GM12878 (cell line): ENCODE results near the gene ANO4. TPM values are rescaled to one million over a fixed set of nuclear protein-coding genes. Genes with fewer than 3 reads are reported as not detected.
"Not testable (repeated sequence)": the region's sequence is repeated elsewhere in the genome, so short reads cannot be mapped to it uniquely, and the experiment has no call there.

Experiments
- ATAC-seq: fragments of 200-7000 bp; cut with Tn5 transposase; 3 replicates; pipeline ENCODE4 v1.9.1; 2020; ENCODE audit warnings: mild to moderate bottlenecking, moderate library complexity
- BruUV-seq: library from RNA; stranded (reverse); fragments of 400-500 nt; replicated peaks from 2 replicates; lab custom pipeline; 2021; lab: Mats Ljungman, UMichigan
- CTCF ChIA-PET: fragments of 300-600 bp; sonication (Branson Sonifier 250); formaldehyde crosslinking; extraction: SDS; loops from one replicate; lab custom pipeline; 2021; ENCODE audit warnings: inconsistent platforms; lab: Yijun Ruan, JAX
- POLR2A ChIA-PET: fragments of 350-600 bp; formaldehyde crosslinking; extraction: SDS; loops from one replicate; lab custom pipeline; 2021; ENCODE audit warnings: inconsistent platforms; lab: Charles Lee
- RAD21 ChIA-PET: fragments of 300-600 bp; sonication (Branson Sonifier 250); formaldehyde crosslinking; loops from one replicate; lab custom pipeline; 2023; ENCODE audit warnings: antibody characterized with exemption; ENCODE audit not compliant: unreplicated experiment; lab: Charles Lee
- SMC1A ChIA-PET: fragments of 300-600 bp; sonication (Branson Sonifier 250); formaldehyde crosslinking; loops from one replicate; lab custom pipeline; 2023; ENCODE audit not compliant: unreplicated experiment, uncharacterized antibody; lab: Charles Lee
- DNase-seq: peaks from one replicate; pipeline ENCODE4 v3.0.0-alpha.2; 2011; ENCODE audit warnings: low read depth, low spot score
- FAIRE-seq: peaks from 3 replicates; lab custom pipeline; 2011; peaks lifted over from hg19 to GRCh38; lab: Jason Lieb, UNC
- H2AFZ ChIP-seq: 2 replicates; pipeline ENCODE4 v1.6.0; 2011; ENCODE audit warnings: low read depth, low read length, control low read depth; ENCODE audit not compliant: control insufficient read depth
- H3K27ac ChIP-seq: 2 replicates; pipeline ENCODE4 v1.5.1; 2011; ENCODE audit warnings: control low read depth; ENCODE audit not compliant: control insufficient read depth, insufficient read depth
- H3K27me3 ChIP-seq, 2 experiments: replicated peaks in 1 of 2; 2 replicates each; pipeline versions ENCODE4 v1.6.0 to v1.6.1; 2011; ENCODE audit warnings: low read length in 1 of 2; ENCODE audit not compliant: control insufficient read depth in 2 of 2, insufficient read depth in 2 of 2
- H3K36me3 ChIP-seq, 2 experiments: 2 replicates each; pipeline ENCODE4 v1.5.1; 2011; ENCODE audit warnings: low read length in 1 of 2; ENCODE audit not compliant: control insufficient read depth in 2 of 2, insufficient read depth in 2 of 2
- H3K4me1 ChIP-seq: 2 replicates; pipeline ENCODE4 v1.6.1; 2011; ENCODE audit warnings: mild to moderate bottlenecking, low read length, moderate library complexity, mixed read lengths; ENCODE audit not compliant: control insufficient read depth, insufficient read depth
- H3K4me2 ChIP-seq: 2 replicates; pipeline ENCODE4 v1.6.0; 2011; ENCODE audit warnings: control low read depth; ENCODE audit not compliant: control insufficient read depth, insufficient read depth
- H3K4me3 ChIP-seq: fragments of 200-600 bp; sonication (generic); 2 replicates; pipeline ENCODE4 v1.5.1; 2016
- H3K79me2 ChIP-seq: 2 replicates; pipeline ENCODE4 v1.6.0; 2011; ENCODE audit warnings: low read length; ENCODE audit not compliant: control insufficient read depth, insufficient read depth
- H3K9ac ChIP-seq: 2 replicates; pipeline ENCODE4 v1.8.0; 2011; ENCODE audit warnings: low read length, control low read depth, mixed read lengths; ENCODE audit not compliant: control insufficient read depth, insufficient read depth
- H3K9me3 ChIP-seq: replicated peaks from 3 replicates; pipeline ENCODE4 v1.5.1; 2011; ENCODE audit warnings: mild to moderate bottlenecking, low read length; ENCODE audit not compliant: control insufficient read depth, insufficient read depth
- H4K20me1 ChIP-seq: 2 replicates; pipeline ENCODE4 v1.6.0; 2011; ENCODE audit not compliant: control insufficient read depth, insufficient read depth
- NBN ChIP-seq: fragments of 450-650 bp; IDR thresholded peaks from 2 replicates; pipeline ENCODE4 v1.6.1; 2016
- POLR2AphosphoS5 ChIP-seq: IDR thresholded peaks from 2 replicates; pipeline ENCODE4 v1.6.1; 2011; ENCODE audit warnings: mild to moderate bottlenecking, low read length, inconsistent platforms
- WGBS: methylation state at CpG from one replicate; pipeline ENCODE4 v1.1.6; 2016; ENCODE audit warnings: low lambda C conversion rate; ENCODE audit not compliant: insufficient replicate concordance, insufficient coverage; ENCODE audit errors: missing lambda C conversion rate; 5-methylcytosine and 5-hydroxymethylcytosine counted together
- in situ Hi-C: fragments of 300-500 bp; cut with MboI; formaldehyde crosslinking; loops from 9 replicates; pipeline ENCODE4 v1.14.3; 2018; ENCODE audit warnings: mixed read lengths
- intact Hi-C: fragments of 100-400 bp; cut with micrococcal nuclease; formaldehyde crosslinking; loops from one replicate; pipeline ENCODE4 v1.14.2; 2022; ENCODE audit not compliant: unreplicated experiment
- polyA plus RNA-seq, 11 experiments: library from polyadenylated mRNA; depleted of rRNA in 4 of 11; unstranded in 6 of 11; stranded (reverse) in 5 of 11; fragments of >200 nt; fragmentation: Nextera tagmentation in 4 of 11; fragmentation: Illumina TruSeq in 1 of 11; extraction: Ambion mirVana in 4 of 11; extraction: Trizol in 1 of 11; gene quantifications; 1 replicate in 1 of 11; 2 replicates in 10 of 11; pipeline versions ENCODE4 v1.2.1 to v1.2.3, GENCODE V29; 2011 to 2016; ENCODE audit warnings: inconsistent platforms in 2 of 11, missing spikeins in 2 of 11, low read depth in 1 of 11
- total RNA-seq, 4 experiments: library from RNA; depleted of rRNA in 3 of 4; stranded (reverse); fragments of >200 nt in 3 of 4; fragmentation: Illumina TruSeq in 1 of 4; extraction: Trizol in 1 of 4; gene quantifications; 2 replicates each; pipeline versions ENCODE4 v1.2.1 to v1.2.3, GENCODE V29; 2013 to 2021

Gene ANO4
- total and polyA plus RNA-seq, 10 of the 15 experiments (the other 5 are each of a cell fraction or from before 2014, with no cell fraction given): not detected

DNA sequence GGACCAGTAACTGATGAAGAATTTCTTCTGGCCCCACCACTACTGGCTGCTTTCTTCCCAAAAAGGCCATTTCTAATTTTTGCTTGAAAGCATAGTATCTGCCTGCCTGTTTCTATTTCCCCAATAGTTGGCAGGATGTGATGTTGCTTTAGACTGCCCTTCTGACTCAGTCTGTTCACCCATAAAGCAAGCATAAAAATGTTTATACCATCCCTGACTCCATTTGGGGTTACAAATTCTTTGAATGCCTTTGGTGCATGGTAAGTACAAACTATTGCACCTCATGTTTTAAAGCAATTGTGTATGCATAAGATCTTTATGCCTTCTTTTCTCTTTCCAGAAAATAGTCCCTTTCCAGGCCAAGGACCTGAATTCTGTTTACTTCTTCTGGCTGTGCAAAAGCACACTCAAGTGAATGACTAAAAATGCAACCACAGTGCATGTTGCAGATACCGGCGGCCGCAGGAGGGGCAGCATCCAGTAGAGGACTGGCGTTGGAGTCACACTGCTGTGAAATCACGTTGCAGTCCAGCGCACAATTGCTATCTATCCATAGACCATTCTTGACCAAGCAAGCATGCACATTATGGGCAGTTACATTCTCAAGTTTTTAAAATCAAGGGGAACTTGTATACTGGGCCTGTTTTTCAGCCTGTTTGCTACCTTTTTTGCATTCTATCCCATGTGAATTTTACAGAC lies 333.1 kb downstream of the ANO4 start:
- no peak overlapping the region for H2AFZ ChIP-seq
- no peak overlapping the region for H3K27ac ChIP-seq
- TF ChIP-seq POLR2AphosphoS5 (no peak), NBN (no peak)
- H3K9ac ChIP-seq: no peak overlapping the region
- in situ Hi-C loops: no loop called here
- no TSS peak for BruUV-seq
- no peak overlapping the region for H3K4me3 ChIP-seq
- H3K27me3 ChIP-seq: no peaks in the 10 kb centered on the region
- no peak for ATAC-seq
- RAD21 ChIA-PET: no interaction called here
- POLR2A ChIA-PET: no interaction called here
- SMC1A ChIA-PET: interaction anchor here (0.6 kb wide), 1 partner anchor 192 kb away, joined by 3 read pairs; no protein-coding TSS in a partner anchor
- H3K36me3 ChIP-seq: no peaks in the 10 kb centered on the region
- H3K4me2 ChIP-seq: no peak overlapping the region
- H3K4me1 ChIP-seq: no peaks in the 10 kb centered on the region
- CTCF ChIA-PET: no interaction called here
- intact Hi-C loops: loop anchor here (5.0 kb wide), 1 partner anchor 300 kb away; no protein-coding TSS in a partner anchor
- FAIRE-seq: no peak
- DNase-seq: no peak
- H3K9me3 ChIP-seq: no peaks in the 10 kb centered on the region
- H3K79me2 ChIP-seq: no peaks in the 10 kb centered on the region
- no peaks in the 10 kb centered on the region for H4K20me1 ChIP-seq
- 55% methylated on average over 6 of the region's 6 CpGs for WGBS

DNA sequence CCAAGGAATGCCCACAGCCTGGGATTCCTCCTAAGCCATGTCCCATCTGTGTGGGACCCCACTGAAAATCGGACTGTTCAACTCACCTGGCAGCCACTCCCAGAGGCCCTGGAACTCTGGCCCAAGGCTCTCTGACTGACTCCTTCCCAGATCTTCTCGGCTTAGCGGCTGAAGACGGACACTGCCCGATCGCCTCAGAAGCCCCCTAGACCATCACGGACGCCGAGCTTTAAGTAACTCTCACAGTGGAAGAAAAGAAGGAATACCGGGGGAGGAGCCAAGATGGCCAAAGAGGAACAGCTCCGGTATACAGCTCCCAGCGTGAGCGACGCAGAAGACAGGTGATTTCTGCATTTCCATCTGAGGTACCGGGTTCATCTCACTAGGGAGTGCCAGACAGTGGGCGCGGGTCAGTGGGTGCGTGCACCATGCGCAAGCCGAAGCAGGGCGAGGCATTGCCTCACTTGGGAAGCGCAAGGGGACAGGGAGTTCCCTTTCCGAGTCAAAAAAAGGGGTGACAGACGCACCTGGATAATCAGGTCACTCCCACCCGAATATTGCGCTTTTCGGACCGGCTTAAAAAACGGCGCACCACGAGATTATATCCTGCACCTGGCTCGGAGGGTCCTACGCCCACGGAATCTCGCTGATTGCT lies 351.3 kb downstream of the ANO4 start:
- DNase-seq, BruUV-seq, intact Hi-C loops, H4K20me1 ChIP-seq, H3K9ac ChIP-seq, SMC1A ChIA-PET, H3K4me3 ChIP-seq, FAIRE-seq, H3K9me3 ChIP-seq, CTCF ChIA-PET, RAD21 ChIA-PET, H3K4me1 ChIP-seq, POLR2A ChIA-PET, H3K36me3 ChIP-seq, in situ Hi-C loops, H3K4me2 ChIP-seq, H3K27ac ChIP-seq, H3K79me2 ChIP-seq, ATAC-seq, H2AFZ ChIP-seq, H3K27me3 ChIP-seq: not testable (repeated sequence)
- 71% methylated on average over 28 of the region's 35 CpGs for WGBS
